Activated CD4-positive, alpha-beta T cell treated with anti-CD3 and anti-CD28 coated beads, Interleukin-2, amount 50 U/mL, for 4 hours (primary cell): ENCODE data around the gene CDK14.

Source experiments
- DNase-seq, 2 experiments: peaks; one replicate each; pipeline ENCODE4 v3.0.0-alpha.2; 2020

Gene CDK14

GRCh38 chr7:90642978-90643377, 46.9 kb downstream of the CDK14 start:
- DNase-seq: no peak

DNA sequence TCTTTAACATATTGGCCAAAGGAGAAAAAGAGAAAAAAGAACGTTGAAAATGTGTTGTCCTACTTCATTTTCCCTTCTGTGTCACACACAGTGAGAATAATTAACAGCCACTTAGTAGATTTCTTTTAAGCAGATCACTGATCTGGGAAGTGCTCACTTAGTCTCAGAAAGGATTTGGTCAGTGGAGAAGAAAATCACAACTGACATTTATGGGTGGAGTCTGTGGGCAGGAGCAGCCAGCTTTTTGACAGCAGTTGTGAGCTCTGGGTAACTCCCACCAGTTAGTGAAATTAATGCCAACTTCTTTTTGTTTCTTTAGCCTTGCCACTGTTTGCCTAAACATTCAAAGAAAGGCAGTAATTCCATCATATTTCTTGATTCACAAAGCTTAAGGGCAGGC, 49.7 kb downstream of the CDK14 start:
- no peak for DNase-seq

DNA sequence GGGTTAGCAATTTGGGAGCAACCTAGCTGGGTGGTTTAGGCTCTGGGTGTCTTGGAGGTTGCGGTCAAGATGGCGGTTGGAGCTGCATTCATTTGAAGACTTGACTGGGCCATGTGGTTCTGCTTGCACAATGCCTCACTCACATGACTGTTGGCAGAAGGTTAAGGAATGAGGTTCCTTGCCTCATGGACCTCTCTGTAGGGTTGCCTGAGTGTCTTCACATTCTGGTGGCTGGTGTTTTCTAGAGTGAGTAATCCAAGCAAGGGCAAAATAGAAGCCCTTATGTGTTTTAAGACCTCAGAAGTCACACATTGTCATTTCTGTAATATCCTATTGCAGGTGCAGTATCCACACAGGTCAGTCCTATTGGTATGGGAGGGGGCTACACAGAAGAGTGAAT, 52.0 kb downstream of the CDK14 start:
- no peak for DNase-seq

GRCh38 chr7:90648834-90649233, 52.7 kb downstream of the CDK14 start:
- no peak for DNase-seq

GRCh38 chr7:90654718-90655427, 58.8 kb downstream of the CDK14 start:
- DNase-seq: no peak

DNA sequence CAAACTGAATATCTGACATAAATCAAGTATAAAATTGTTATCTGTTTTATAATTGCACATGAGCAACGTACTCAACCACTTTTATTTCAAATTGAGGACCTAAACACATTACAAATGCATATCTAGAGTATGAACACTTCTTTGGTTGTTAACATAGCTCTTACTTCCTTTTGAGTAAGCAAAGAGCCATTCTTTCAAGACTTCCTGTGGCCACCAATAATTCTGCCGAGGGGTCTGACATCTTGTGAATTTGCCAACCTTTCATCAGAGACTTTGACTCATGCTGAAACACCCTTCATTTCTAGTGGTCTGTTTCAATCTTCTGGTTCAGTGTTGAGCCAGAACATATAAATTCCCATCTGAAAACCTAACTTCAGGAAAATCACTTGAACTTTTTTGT, 59.4 kb downstream of the CDK14 start:
- no peak for DNase-seq

DNA sequence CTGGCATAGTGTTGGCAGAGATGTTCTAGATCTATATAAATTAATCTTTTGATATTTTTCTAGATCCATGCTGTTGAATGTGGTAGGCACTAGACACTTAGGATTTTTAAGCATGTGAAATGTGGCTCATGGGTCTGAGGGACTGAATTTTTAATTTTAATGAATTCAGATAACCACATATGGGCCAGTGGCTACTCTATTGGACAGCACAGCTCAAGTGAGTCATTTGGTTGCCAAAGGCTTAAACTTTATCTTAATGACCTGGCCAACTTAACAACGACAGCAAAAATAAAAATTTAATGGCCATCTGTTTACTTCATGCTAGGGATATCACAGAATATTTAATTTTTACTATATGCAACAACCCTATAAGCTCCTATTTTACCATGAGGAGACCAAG, 61.4 kb downstream of the CDK14 start:
- DNase-seq: no peak

DNA sequence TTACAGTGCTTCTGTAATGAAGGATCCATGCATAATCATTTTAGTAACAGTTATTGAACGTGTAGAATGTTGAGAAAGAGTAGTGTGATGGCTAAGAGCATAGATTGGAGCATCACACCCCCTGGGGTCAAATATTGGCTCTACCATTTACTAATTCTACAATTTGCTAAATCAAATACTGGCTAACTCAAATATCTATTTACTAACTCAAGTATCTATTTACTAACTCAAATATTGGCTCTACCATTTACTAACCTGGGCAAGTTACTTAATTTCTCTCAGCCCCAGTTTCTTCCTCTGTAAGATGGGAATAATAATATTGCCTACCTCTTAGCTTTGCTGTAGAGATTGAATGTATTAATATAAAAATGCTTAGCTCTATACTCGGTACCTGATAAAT, 64.0 kb downstream of the CDK14 start:
- no peak for DNase-seq

GRCh38 chr7:90660819-90661218, 64.7 kb downstream of the CDK14 start:
- DNase-seq: no peak

GRCh38 chr7:90661290-90662151, 65.4 kb downstream of the CDK14 start:
- no peak for DNase-seq

DNA sequence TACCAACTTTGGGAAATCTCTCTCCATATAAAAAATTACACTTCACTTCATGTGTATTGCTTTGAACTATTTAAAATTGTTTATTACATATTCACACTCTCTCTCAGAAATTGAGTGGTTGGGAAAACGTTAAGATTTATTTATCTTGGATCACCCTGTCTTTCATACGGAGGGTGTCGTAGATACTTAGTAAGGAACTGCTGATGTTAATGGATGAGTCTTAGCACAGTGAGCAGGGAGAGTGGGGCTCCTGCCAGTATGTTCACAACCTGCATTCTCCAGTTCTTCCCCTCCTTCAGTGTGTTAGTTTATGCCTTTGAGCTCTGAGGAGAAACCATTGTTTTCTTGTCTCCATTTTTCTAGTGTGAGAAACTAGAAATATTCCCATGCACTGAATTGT, 67.1 kb downstream of the CDK14 start:
- no peak for DNase-seq

- DNase-seq: no peak
Measured at GRCh38 chr7:90666186-90666585, 70.1 kb downstream of the CDK14 start.

- no peak for DNase-seq
Measured at GRCh38 chr7:90668992-90669391, 72.9 kb downstream of the CDK14 start.

- no peak for DNase-seq
Measured at GRCh38 chr7:90669492-90669891, 73.4 kb downstream of the CDK14 start.

GRCh38 chr7:90671571-90671970, 75.5 kb downstream of the CDK14 start:
- no peak for DNase-seq

DNA sequence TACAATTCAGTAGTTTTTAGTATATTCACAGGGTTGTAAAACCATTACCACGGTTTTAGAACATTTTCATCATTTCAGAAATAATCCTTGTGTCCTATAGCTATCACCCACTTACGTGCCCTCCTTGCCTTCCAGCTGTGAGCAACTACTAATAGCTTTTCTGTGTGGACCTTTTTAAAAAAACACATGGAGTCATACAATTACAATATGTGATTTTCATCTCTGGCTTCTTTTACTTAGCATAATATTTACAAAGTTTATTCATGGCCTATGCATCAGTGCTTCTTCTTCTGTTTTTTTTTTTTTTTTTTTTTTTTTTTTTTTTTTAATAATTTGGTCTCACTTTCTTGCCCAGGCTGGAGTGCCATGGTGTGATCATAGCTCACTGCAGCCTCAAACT, 76.1 kb downstream of the CDK14 start:
- no peak for DNase-seq

DNA sequence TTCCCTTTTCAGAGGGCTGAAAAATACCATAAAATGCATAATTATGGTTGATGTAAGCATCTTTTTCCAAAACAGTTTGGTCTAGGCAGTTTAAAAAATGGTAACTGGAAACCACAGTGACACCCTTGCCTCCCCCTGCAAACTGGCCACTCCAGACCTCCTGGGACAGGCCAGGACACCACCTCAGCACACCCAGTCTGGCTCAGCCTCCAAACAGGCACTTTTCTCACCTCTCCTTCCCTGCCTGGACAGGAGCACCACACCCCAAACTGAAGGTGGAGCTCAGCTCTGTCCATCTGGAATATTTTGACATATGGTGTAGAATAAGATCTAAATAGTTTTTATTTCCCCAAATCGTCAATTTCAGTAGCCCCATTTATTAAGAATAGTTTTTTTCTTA, 78.5 kb downstream of the CDK14 start:
- DNase-seq: no peak

- DNase-seq: no peak
Measured at GRCh38 chr7:90675982-90676381, 79.9 kb downstream of the CDK14 start.

- no peak for DNase-seq
Measured at GRCh38 chr7:90677486-90678404, 81.6 kb downstream of the CDK14 start.

GRCh38 chr7:90678986-90679385, 82.9 kb downstream of the CDK14 start:
- no peak for DNase-seq

GRCh38 chr7:90680484-90680883, 84.4 kb downstream of the CDK14 start:
- DNase-seq: no peak

- DNase-seq: no peak
Measured at GRCh38 chr7:90681336-90682022, 85.4 kb downstream of the CDK14 start.

DNA sequence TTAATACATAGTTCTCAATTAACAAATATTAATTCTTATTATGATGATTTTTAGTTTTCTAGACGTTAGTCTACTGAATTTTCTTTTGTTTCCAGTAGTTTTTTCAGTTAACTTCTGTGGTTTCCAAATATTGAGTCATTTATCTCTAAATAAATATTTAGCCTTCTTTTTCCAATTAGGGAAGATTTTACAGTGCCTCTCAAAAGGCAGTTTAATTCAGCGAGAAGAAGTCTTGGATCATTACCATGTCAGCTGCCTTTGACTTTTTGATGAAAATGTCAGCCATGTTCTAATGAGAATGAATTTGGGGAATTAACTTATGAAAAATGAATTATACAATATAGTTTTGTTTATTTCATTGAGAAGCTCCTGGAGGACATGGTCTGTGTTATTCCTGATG, 90.0 kb downstream of the CDK14 start:
- no peak for DNase-seq
